Erythroblast (primary cell): ENCODE results near the gene OTUB2.

Experiments
- GATA1 ChIP-seq: IDR thresholded peaks from 2 replicates; pipeline ENCODE4 v1.6.1; 2011; ENCODE audit warnings: low read depth, mild to moderate bottlenecking, control low read depth, low read length, moderate library complexity
- POLR2A ChIP-seq: IDR thresholded peaks from 2 replicates; pipeline ENCODE4 v1.6.1; 2011; ENCODE audit warnings: mild to moderate bottlenecking, low read length

GRCh38 chr14:94021416-94022157, 4.6 kb upstream of the OTUB2 start:
- TF ChIP-seq POLR2A (no peak), GATA1 (no peak)
